Measurements from ENCODE around the gene FBLN1.

DNA sequence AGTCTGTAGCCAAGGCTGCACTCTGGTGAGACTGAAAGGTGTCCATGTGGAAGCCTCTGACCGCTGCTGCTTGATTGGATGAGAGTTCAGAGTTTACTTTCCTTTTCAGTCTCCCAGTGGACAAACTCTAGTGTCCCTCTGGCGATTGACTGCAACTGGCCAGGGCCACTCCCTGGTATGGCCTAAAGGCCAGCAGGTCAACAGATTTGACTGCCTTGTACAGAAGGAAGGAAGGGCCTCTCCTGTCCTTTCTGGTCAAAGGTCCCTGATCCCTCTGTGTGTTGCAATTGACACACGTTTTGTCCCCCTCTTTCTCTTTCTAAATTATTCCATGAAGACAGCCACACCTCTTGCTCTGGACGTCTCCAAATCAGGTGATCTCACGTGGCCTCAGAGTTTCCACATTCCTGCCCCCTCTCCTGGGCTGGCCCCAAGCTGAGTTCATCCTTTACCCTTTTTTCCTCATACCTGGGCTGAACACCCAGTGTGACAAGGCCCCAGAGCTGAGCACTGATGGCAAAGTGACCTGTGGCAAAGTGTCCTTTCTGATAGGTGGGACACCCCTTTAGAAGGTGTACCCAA, 18.7 kb upstream of the FBLN1 start:
- TF ChIP-seq, protein P1, sequence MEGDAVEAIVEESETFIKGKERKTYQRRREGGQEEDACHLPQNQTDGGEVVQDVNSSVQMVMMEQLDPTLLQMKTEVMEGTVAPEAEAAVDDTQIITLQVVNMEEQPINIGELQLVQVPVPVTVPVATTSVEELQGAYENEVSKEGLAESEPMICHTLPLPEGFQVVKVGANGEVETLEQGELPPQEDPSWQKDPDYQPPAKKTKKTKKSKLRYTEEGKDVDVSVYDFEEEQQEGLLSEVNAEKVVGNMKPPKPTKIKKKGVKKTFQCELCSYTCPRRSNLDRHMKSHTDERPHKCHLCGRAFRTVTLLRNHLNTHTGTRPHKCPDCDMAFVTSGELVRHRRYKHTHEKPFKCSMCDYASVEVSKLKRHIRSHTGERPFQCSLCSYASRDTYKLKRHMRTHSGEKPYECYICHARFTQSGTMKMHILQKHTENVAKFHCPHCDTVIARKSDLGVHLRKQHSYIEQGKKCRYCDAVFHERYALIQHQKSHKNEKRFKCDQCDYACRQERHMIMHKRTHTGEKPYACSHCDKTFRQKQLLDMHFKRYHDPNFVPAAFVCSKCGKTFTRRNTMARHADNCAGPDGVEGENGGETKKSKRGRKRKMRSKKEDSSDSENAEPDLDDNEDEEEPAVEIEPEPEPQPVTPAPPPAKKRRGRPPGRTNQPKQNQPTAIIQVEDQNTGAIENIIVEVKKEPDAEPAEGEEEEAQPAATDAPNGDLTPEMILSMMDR (IDR thresholded peaks at IDR 0.05), result no peak
- no peak for TF ChIP-seq POLR2AphosphoS5 (IDR thresholded peaks at IDR 0.05)
